Neural progenitor cell (in vitro differentiated cells): ENCODE results near the gene PDCL2. TPM values are rescaled to one million over a fixed set of nuclear protein-coding genes. Genes with fewer than 3 reads are reported as not detected.

Experiments used
- DNase-seq: peaks from one replicate; pipeline ENCODE4 v3.0.0-alpha.2; 2016; ENCODE audit warnings: low spot score
- H2AFZ ChIP-seq: fragments of 200-600 bp; sonication (generic); replicated peaks from 2 replicates; pipeline ENCODE4 v1.6.1; 2016; ENCODE audit warnings: antibody characterized with exemption
- H3F3A ChIP-seq: fragments of 200-600 bp; sonication (generic); 2 replicates; pipeline ENCODE4 v1.6.1; 2016; ENCODE audit warnings: antibody characterized with exemption, low read depth
- H3K27ac ChIP-seq: fragments of 200-600 bp; sonication (generic); 2 replicates; pipeline ENCODE4 v1.5.1; 2016; ENCODE audit warnings: mild to moderate bottlenecking
- H3K27me3 ChIP-seq: fragments of 200-600 bp; sonication (generic); 2 replicates; pipeline ENCODE4 v1.6.1; 2016; ENCODE audit warnings: mild to moderate bottlenecking, moderate library complexity
- H3K36me3 ChIP-seq: fragments of 200-600 bp; sonication (generic); 2 replicates; pipeline ENCODE4 v1.5.1; 2016
- H3K4me1 ChIP-seq: fragments of 200-600 bp; sonication (generic); 2 replicates; pipeline ENCODE4 v1.6.1; 2016; ENCODE audit warnings: mixed run types
- H3K4me2 ChIP-seq: fragments of 200-600 bp; sonication (generic); 2 replicates; pipeline ENCODE4 v1.6.1; 2016
- H3K4me3 ChIP-seq: fragments of 200-600 bp; sonication (generic); 2 replicates; pipeline ENCODE4 v1.5.1; 2016
- H3K79me2 ChIP-seq: fragments of 200-600 bp; sonication (generic); 2 replicates; pipeline ENCODE4 v1.6.1; 2016; ENCODE audit warnings: low read depth
- H3K9ac ChIP-seq: fragments of 200-600 bp; sonication (generic); 2 replicates; pipeline ENCODE4 v1.6.1; 2016
- H3K9me3 ChIP-seq: fragments of 200-600 bp; sonication (generic); 2 replicates; pipeline ENCODE4 v1.5.1; 2016; ENCODE audit warnings: low read depth
- H4K20me1 ChIP-seq: fragments of 200-600 bp; sonication (generic); 2 replicates; pipeline ENCODE4 v1.6.1; 2016; ENCODE audit warnings: low read depth
- H3K27ac Mint-ChIP-seq: 3 replicates; pipeline ENCODE4 v1.8.0; 2021; ENCODE audit warnings: mixed read lengths
- H3K27me3 Mint-ChIP-seq: 2 replicates; pipeline ENCODE4 v1.8.0; 2022; ENCODE audit warnings: low read depth, mild to moderate bottlenecking, inconsistent platforms, moderate library complexity, mixed read lengths; ENCODE audit not compliant: insufficient read depth
- H3K36me3 Mint-ChIP-seq: 3 replicates; pipeline ENCODE4 v1.8.0; 2021; ENCODE audit warnings: mixed read lengths
- H3K4me1 Mint-ChIP-seq: 3 replicates; pipeline ENCODE4 v1.8.0; 2021; ENCODE audit warnings: mixed read lengths
- H3K4me3 Mint-ChIP-seq: 3 replicates; pipeline ENCODE4 v1.8.0; 2021; ENCODE audit warnings: mild to moderate bottlenecking, moderate library complexity, mixed read lengths
- H3K9me3 Mint-ChIP-seq: 3 replicates; pipeline ENCODE4 v1.8.0; 2020; ENCODE audit warnings: mixed read lengths
- EZH2 ChIP-seq: fragments of 200-600 bp; sonication (generic); IDR thresholded peaks from 2 replicates; pipeline ENCODE4 v1.6.1; 2017; ENCODE audit warnings: antibody characterized with exemption, mild to moderate bottlenecking, moderate library complexity
- EZH2phosphoT487 ChIP-seq: fragments of 200-600 bp; sonication (generic); IDR thresholded peaks from 2 replicates; pipeline ENCODE4 v1.6.1; 2017; ENCODE audit warnings: antibody characterized with exemption
- total RNA-seq: library from RNA; depleted of rRNA; stranded (reverse); fragments of >200 nt; gene quantifications from 2 replicates; pipeline ENCODE4 v1.2.3, GENCODE V29; 2015; ENCODE audit warnings: low replicate concordance
- TF ChIP-seq, protein P1 (sequence below): fragments of 200-600 bp; sonication (generic); IDR thresholded peaks from 2 replicates; pipeline ENCODE4 v1.5.1; 2017; ENCODE audit warnings: antibody characterized with exemption, mild to moderate bottlenecking

PDCL2 gene, protein sequence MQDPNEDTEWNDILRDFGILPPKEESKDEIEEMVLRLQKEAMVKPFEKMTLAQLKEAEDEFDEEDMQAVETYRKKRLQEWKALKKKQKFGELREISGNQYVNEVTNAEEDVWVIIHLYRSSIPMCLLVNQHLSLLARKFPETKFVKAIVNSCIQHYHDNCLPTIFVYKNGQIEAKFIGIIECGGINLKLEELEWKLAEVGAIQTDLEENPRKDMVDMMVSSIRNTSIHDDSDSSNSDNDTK
- not detected in 2 replicates for total RNA-seq

DNA sequence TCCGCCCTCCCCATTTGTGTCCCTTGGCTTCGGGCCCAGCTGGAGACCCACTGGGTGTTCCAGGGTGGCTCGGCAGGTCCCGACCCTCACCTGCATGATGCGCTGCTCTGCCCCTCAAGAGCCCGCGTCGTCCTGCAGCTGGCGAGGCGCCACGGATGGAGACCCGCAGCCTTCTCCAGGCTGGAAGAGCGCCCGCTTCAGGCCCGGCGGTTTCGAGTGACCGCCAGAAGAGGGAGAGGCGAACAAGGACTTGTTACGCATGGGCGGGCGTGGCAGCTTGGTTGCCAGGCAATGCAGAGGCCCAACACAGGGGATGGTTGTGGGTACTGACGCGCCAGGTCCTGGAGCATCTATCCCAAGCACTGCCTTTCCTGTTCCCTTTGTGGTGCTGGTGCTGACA lies at the start of gene PDCL2:
Gene PDCL2, minus strand, starts transcription at position 232 of the 400 bp plus-strand sequence. Its CDS starts 136 bp downstream, at position 96.
- Histone ChIP-seq H2AFZ (no peak within 1 kb of the TSS), H4K20me1 (no peaks in the 10 kb centered on the region), H3F3A (no peaks in the 10 kb centered on the region), H3K27ac (no peak within 1 kb of the TSS), H3K4me1 (no peaks in the 10 kb centered on the region), H3K9ac (no peak within 1 kb of the TSS), H3K27me3 (no peaks in the 10 kb centered on the region), H3K4me3 (no peak within 1 kb of the TSS), H3K36me3 (no peaks in the 10 kb centered on the region), H3K4me2 (no peak within 1 kb of the TSS), H3K79me2 (no peaks in the 10 kb centered on the region), H3K9me3 (no peaks in the 10 kb centered on the region)
- H3K36me3 Mint-ChIP-seq = peaks cover 5% of the 10 kb centered on the region
- peak; percentile 7 for DNase-seq
- no peak within 1 kb of the TSS for H3K4me3 Mint-ChIP-seq
- peaks cover 2% of the 10 kb centered on the region for H3K4me1 Mint-ChIP-seq
- H3K9me3 Mint-ChIP-seq = peaks cover 7% of the 10 kb centered on the region
- H3K27ac Mint-ChIP-seq = no peak within 1 kb of the TSS
- H3K27me3 Mint-ChIP-seq = no peaks in the 10 kb centered on the region
- TF ChIP-seq EZH2 (no peak), EZH2phosphoT487 (no peak)
- TF ChIP-seq, protein P1, sequence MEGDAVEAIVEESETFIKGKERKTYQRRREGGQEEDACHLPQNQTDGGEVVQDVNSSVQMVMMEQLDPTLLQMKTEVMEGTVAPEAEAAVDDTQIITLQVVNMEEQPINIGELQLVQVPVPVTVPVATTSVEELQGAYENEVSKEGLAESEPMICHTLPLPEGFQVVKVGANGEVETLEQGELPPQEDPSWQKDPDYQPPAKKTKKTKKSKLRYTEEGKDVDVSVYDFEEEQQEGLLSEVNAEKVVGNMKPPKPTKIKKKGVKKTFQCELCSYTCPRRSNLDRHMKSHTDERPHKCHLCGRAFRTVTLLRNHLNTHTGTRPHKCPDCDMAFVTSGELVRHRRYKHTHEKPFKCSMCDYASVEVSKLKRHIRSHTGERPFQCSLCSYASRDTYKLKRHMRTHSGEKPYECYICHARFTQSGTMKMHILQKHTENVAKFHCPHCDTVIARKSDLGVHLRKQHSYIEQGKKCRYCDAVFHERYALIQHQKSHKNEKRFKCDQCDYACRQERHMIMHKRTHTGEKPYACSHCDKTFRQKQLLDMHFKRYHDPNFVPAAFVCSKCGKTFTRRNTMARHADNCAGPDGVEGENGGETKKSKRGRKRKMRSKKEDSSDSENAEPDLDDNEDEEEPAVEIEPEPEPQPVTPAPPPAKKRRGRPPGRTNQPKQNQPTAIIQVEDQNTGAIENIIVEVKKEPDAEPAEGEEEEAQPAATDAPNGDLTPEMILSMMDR = no peak

GRCh38 chr4:55637272-55637820 lies 45.3 kb upstream of the PDCL2 start:
- Histone ChIP-seq H3K4me3 (peak overlapping the region; percentile 88), H4K20me1 (no peaks in the 10 kb centered on the region), H3K27me3 (peaks cover 44% of the 10 kb centered on the region), H3K9me3 (no peaks in the 10 kb centered on the region), H3F3A (peaks cover 34% of the 10 kb centered on the region), H3K27ac (no peak overlapping the region), H3K4me1 (peaks cover 39% of the 10 kb centered on the region), H3K36me3 (no peaks in the 10 kb centered on the region), H3K4me2 (peak overlapping the region; percentile 100), H2AFZ (no peak overlapping the region), H3K79me2 (no peaks in the 10 kb centered on the region), H3K9ac (no peak overlapping the region)
- H3K27ac Mint-ChIP-seq = peak overlapping the region; percentile 35
- H3K27me3 Mint-ChIP-seq = no peaks in the 10 kb centered on the region
- H3K4me1 Mint-ChIP-seq = peaks cover 47% of the 10 kb centered on the region
- H3K36me3 Mint-ChIP-seq = no peaks in the 10 kb centered on the region
- DNase-seq = peak; percentile 66
- peak overlapping the region; percentile 16 for H3K4me3 Mint-ChIP-seq
- no peaks in the 10 kb centered on the region for H3K9me3 Mint-ChIP-seq
- TF ChIP-seq EZH2phosphoT487 = no peak
- no peak for TF ChIP-seq EZH2
- TF ChIP-seq, protein P1 = no peak

- Mint-ChIP-seq H3K36me3 (peaks cover 4% of the 10 kb centered on the region), H3K4me1 (peaks cover 47% of the 10 kb centered on the region), H3K9me3 (peaks cover 5% of the 10 kb centered on the region), H3K4me3 (peak overlapping the region; percentile 93), H3K27ac (peak overlapping the region; percentile 93), H3K27me3 (no peaks in the 10 kb centered on the region)
- Histone ChIP-seq H3K27ac (no peak overlapping the region), H3F3A (peaks cover 34% of the 10 kb centered on the region), H3K4me2 (peak overlapping the region; percentile 100), H2AFZ (peak overlapping the region; percentile 99), H3K4me1 (peaks cover 39% of the 10 kb centered on the region), H3K79me2 (no peaks in the 10 kb centered on the region), H3K27me3 (peaks cover 44% of the 10 kb centered on the region), H3K9me3 (no peaks in the 10 kb centered on the region), H4K20me1 (no peaks in the 10 kb centered on the region), H3K9ac (no peak overlapping the region), H3K4me3 (peak overlapping the region; percentile 88), H3K36me3 (no peaks in the 10 kb centered on the region)
- TF ChIP-seq EZH2phosphoT487 (no peak), EZH2 (no peak)
- TF ChIP-seq, protein P1 = no peak
- DNase-seq = peak; percentile 32
These were observed 44.6 kb upstream of the PDCL2 start for GRCh38 chr4:55636656-55636999.
